Breast epithelium (tissue), 3 donors: ENCODE data around the gene GUCA2B.

Source experiments
- CTCF ChIP-seq, 3 donors: fragments of 450-650 bp; IDR thresholded peaks; one replicate each; pipeline ENCODE4 v1.5.1; 2016 to 2017; ENCODE audit warnings: antibody characterized with exemption in 3 of 3, mild to moderate bottlenecking in 3 of 3, moderate library complexity in 3 of 3
- POLR2A ChIP-seq: fragments of 450-650 bp; IDR thresholded peaks from one replicate; pipeline ENCODE4 v1.6.1; 2016; ENCODE audit warnings: antibody characterized with exemption, mild to moderate bottlenecking, moderate library complexity

DNA sequence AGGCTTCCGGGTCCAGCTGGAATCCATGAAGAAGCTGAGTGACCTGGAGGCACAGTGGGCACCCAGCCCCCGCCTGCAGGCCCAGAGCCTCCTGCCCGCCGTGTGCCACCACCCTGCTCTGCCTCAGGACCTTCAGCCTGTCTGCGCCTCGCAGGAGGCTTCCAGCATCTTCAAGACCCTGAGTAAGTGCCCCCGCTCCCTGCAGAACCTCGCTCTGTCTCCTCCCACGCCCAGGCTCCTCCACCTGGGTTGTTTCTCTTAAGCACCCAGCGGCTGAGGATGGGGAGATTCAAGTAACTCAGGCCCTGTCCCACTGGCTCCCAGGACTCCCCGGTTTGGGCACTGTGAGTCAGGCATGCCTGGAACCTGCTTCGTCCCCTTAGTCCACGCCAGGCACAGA lies 1.5 kb downstream of the GUCA2B start:
- TF ChIP-seq CTCF (IDR thresholded peaks at IDR 0.05), result no peak
- no peak for TF ChIP-seq POLR2A
